ENCODE results near the gene PIWIL1. TPM values are rescaled to one million over a fixed set of nuclear protein-coding genes. Genes with fewer than 3 reads are reported as not detected.

The PIWIL1 gene
- total and polyA plus RNA-seq, 2 experiments from 2014 or later = not detected

- Histone ChIP-seq H3K9me2 (ENCODE audit: insufficient read depth) (no peaks in the 10 kb centered on the region), H3K27ac (no peak overlapping the region), H3K4me3 (no peak overlapping the region), H2AFZ (no peak overlapping the region), H4K20me1 (ENCODE audit: insufficient read depth) (no peaks in the 10 kb centered on the region), H3K9me3 (ENCODE audit: low read depth) (no peaks in the 10 kb centered on the region), H3K27me3 (replicated peaks; ENCODE audit: insufficient read depth) (no peaks in the 10 kb centered on the region), H3K4me2 (ENCODE audit: unreplicated experiment) (no peak overlapping the region), H3K4me1 (ENCODE audit: insufficient read depth) (no peaks in the 10 kb centered on the region), H3K79me2 (ENCODE audit: insufficient read depth) (no peaks in the 10 kb centered on the region), H3K36me3 (ENCODE audit: low read depth) (no peaks in the 10 kb centered on the region), H3F3A (ENCODE audit: insufficient read depth) (no peaks in the 10 kb centered on the region), H3K9ac (no peak overlapping the region)
- DNase-seq = no peak
- in situ Hi-C loops (cut with MboI) = no loop called here
- TF ChIP-seq EZH2 (IDR thresholded peaks at IDR 0.05; ENCODE audit: insufficient read depth, poor library complexity, severe bottlenecking) (no peak), EZH2phosphoT487 (IDR thresholded peaks at IDR 0.05; ENCODE audit: insufficient read depth, low read depth) (no peak)
- 40 to 44% methylated on average over 6 of the region's 6 CpGs for WGBS, 2 experiments (ENCODE audit: low coverage in 1 of 2, low lambda C conversion rate in 2 of 2, missing lambda C conversion rate in 2 of 2)
These were observed 64.0 kb downstream of the PIWIL1 start for GRCh38 chr12:130401703-130402102.

DNA sequence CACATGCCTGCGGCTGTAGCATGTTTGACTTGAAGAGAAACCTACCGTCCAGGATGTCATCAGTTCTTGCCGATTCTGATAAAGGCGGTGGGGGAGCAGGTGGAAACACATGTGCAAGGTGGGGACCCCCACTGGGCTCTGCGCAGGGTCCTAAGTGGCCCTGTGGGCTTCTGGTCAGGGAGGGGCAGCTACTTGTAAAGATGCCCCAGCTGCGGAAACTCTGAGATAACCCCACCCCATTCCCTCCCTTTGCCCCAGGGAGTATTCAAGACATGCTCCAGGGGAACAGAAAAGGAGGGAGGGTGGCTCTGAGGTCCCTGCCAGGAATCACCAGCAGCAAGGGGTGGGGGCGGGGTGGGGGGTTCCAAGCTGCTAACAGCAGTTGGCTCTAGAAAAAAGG lies 67.6 kb downstream of the PIWIL1 start:
- Histone ChIP-seq H3K79me2 (ENCODE audit: insufficient read depth) (no peaks in the 10 kb centered on the region), H3F3A (ENCODE audit: insufficient read depth) (no peaks in the 10 kb centered on the region), H3K36me3 (ENCODE audit: low read depth) (no peaks in the 10 kb centered on the region), H3K4me3 (no peak overlapping the region), H3K4me1 (ENCODE audit: insufficient read depth) (no peaks in the 10 kb centered on the region), H4K20me1 (ENCODE audit: insufficient read depth) (no peaks in the 10 kb centered on the region), H2AFZ (no peak overlapping the region), H3K27me3 (replicated peaks; ENCODE audit: insufficient read depth) (no peaks in the 10 kb centered on the region), H3K9me3 (ENCODE audit: low read depth) (no peaks in the 10 kb centered on the region), H3K27ac (no peak overlapping the region), H3K4me2 (ENCODE audit: unreplicated experiment) (no peak overlapping the region), H3K9me2 (ENCODE audit: insufficient read depth) (no peaks in the 10 kb centered on the region), H3K9ac (no peak overlapping the region)
- TF ChIP-seq EZH2phosphoT487 (IDR thresholded peaks at IDR 0.05; ENCODE audit: insufficient read depth, low read depth) (no peak), EZH2 (IDR thresholded peaks at IDR 0.05; ENCODE audit: insufficient read depth, poor library complexity, severe bottlenecking) (no peak)
- in situ Hi-C loops (cut with MboI) = no loop called here
- WGBS, 2 experiments (ENCODE audit: low coverage in 1 of 2, low lambda C conversion rate in 2 of 2, missing lambda C conversion rate in 2 of 2) = 41 to 44% methylated on average over 7 of the region's 7 CpGs
- DNase-seq = no peak

GRCh38 chr12:130412384-130412783 lies 74.7 kb downstream of the PIWIL1 start:
- in situ Hi-C loops (cut with MboI) = no loop called here
- no peaks in the 10 kb centered on the region for H3K9me3 ChIP-seq (ENCODE audit: low read depth)
- TF ChIP-seq EZH2phosphoT487 (IDR thresholded peaks at IDR 0.05; ENCODE audit: insufficient read depth, low read depth) (no peak), EZH2 (IDR thresholded peaks at IDR 0.05; ENCODE audit: insufficient read depth, poor library complexity, severe bottlenecking) (no peak)
- WGBS, 2 experiments (ENCODE audit: low coverage in 1 of 2, low lambda C conversion rate in 2 of 2, missing lambda C conversion rate in 2 of 2) = 51 to 61% methylated on average over 8 of the region's 8 CpGs
- no peaks in the 10 kb centered on the region for H3F3A ChIP-seq (ENCODE audit: insufficient read depth)
- H3K4me3 ChIP-seq = no peak overlapping the region
- no peaks in the 10 kb centered on the region for H3K36me3 ChIP-seq (ENCODE audit: low read depth)
- no peak overlapping the region for H3K9ac ChIP-seq
- H3K4me1 ChIP-seq (ENCODE audit: insufficient read depth) = no peaks in the 10 kb centered on the region
- no peak for DNase-seq
- no peaks in the 10 kb centered on the region for H3K79me2 ChIP-seq (ENCODE audit: insufficient read depth)
- no peaks in the 10 kb centered on the region for H4K20me1 ChIP-seq (ENCODE audit: insufficient read depth)
- no peak overlapping the region for H2AFZ ChIP-seq
- H3K9me2 ChIP-seq (ENCODE audit: insufficient read depth) = no peaks in the 10 kb centered on the region
- no peak overlapping the region for H3K27ac ChIP-seq
- H3K27me3 ChIP-seq (replicated peaks; ENCODE audit: insufficient read depth) = no peaks in the 10 kb centered on the region
- H3K4me2 ChIP-seq (ENCODE audit: unreplicated experiment) = no peak overlapping the region

GRCh38 chr12:130413909-130414308 lies 76.2 kb downstream of the PIWIL1 start:
- in situ Hi-C loops (cut with MboI) = no loop called here
- no peaks in the 10 kb centered on the region for H3K9me2 ChIP-seq (ENCODE audit: insufficient read depth)
- no peak for TF ChIP-seq EZH2 (IDR thresholded peaks at IDR 0.05; ENCODE audit: insufficient read depth, poor library complexity, severe bottlenecking)
- TF ChIP-seq EZH2phosphoT487 (IDR thresholded peaks at IDR 0.05; ENCODE audit: insufficient read depth, low read depth) = no peak

GRCh38 chr12:130414381-130414780 lies 76.7 kb downstream of the PIWIL1 start:
- TF ChIP-seq EZH2phosphoT487 (IDR thresholded peaks at IDR 0.05; ENCODE audit: insufficient read depth, low read depth) = no peak
- Histone ChIP-seq H3F3A (ENCODE audit: insufficient read depth) (no peaks in the 10 kb centered on the region), H3K27ac (no peak overlapping the region), H3K9me3 (ENCODE audit: low read depth) (no peaks in the 10 kb centered on the region), H3K36me3 (ENCODE audit: low read depth) (no peaks in the 10 kb centered on the region), H2AFZ (no peak overlapping the region), H3K4me1 (ENCODE audit: insufficient read depth) (no peaks in the 10 kb centered on the region), H3K79me2 (ENCODE audit: insufficient read depth) (no peaks in the 10 kb centered on the region), H3K4me3 (no peak overlapping the region), H3K9ac (no peak overlapping the region), H3K4me2 (ENCODE audit: unreplicated experiment) (no peak overlapping the region), H3K27me3 (replicated peaks; ENCODE audit: insufficient read depth) (no peaks in the 10 kb centered on the region), H3K9me2 (ENCODE audit: insufficient read depth) (no peaks in the 10 kb centered on the region), H4K20me1 (ENCODE audit: insufficient read depth) (no peaks in the 10 kb centered on the region)
- in situ Hi-C loops (cut with MboI) = no loop called here
- 38 to 44% methylated on average over 7 of the region's 7 CpGs for WGBS, 2 experiments (ENCODE audit: low coverage in 1 of 2, low lambda C conversion rate in 2 of 2, missing lambda C conversion rate in 2 of 2)
- no peak for DNase-seq

More at GRCh38 chr12:130413909-130414308, 76.2 kb downstream of the PIWIL1 start:
- no peak for DNase-seq
- H3K9me3 ChIP-seq (ENCODE audit: low read depth) = no peaks in the 10 kb centered on the region
- 59 to 60% methylated on average over 18 of the region's 18 CpGs for WGBS, 2 experiments (ENCODE audit: low coverage in 1 of 2, low lambda C conversion rate in 2 of 2, missing lambda C conversion rate in 2 of 2)
- H2AFZ ChIP-seq = no peak overlapping the region
- no peak overlapping the region for H3K27ac ChIP-seq
- no peaks in the 10 kb centered on the region for H3K27me3 ChIP-seq (replicated peaks; ENCODE audit: insufficient read depth)
- no peaks in the 10 kb centered on the region for H3F3A ChIP-seq (ENCODE audit: insufficient read depth)
- no peaks in the 10 kb centered on the region for H4K20me1 ChIP-seq (ENCODE audit: insufficient read depth)
- no peaks in the 10 kb centered on the region for H3K79me2 ChIP-seq (ENCODE audit: insufficient read depth)
- no peak overlapping the region for H3K9ac ChIP-seq
- H3K4me1 ChIP-seq (ENCODE audit: insufficient read depth) = no peaks in the 10 kb centered on the region
- H3K4me2 ChIP-seq (ENCODE audit: unreplicated experiment) = no peak overlapping the region
- H3K4me3 ChIP-seq = no peak overlapping the region
- H3K36me3 ChIP-seq (ENCODE audit: low read depth) = no peaks in the 10 kb centered on the region

Data from GM23248 (cell line).